Stimulated activated CD4-positive, alpha-beta T cell treated with anti-CD3 and anti-CD28 coated beads, Interleukin-15, amount 100 ng/mL, for 48 hours (primary cell): Measurements from ENCODE around the gene MICU1.
"Not testable (repeated sequence)": the region's sequence is repeated elsewhere in the genome, so short reads cannot be mapped to it uniquely, and the experiment has no call there.

Experiments used
- DNase-seq, 2 donors: peaks; one replicate each; pipeline ENCODE4 v3.0.0-alpha.2; 2020; ENCODE audit warnings: low read depth in 2 of 2

The MICU1 gene

GRCh38 chr10:72503694-72504438 lies 122.0 kb downstream of the MICU1 start:
- no peak for DNase-seq

GRCh38 chr10:72503241-72503640 lies 122.6 kb downstream of the MICU1 start:
- no peak for DNase-seq

- no peak for DNase-seq
These were observed 123.3 kb downstream of the MICU1 start for GRCh38 chr10:72502581-72502980.

GRCh38 chr10:72499701-72500100 lies 126.2 kb downstream of the MICU1 start:
- DNase-seq = no peak

- DNase-seq = no peak
These were observed 134.9 kb downstream of the MICU1 start for GRCh38 chr10:72490951-72491350.

GRCh38 chr10:72487521-72487920 lies 138.4 kb downstream of the MICU1 start:
- no peak for DNase-seq

- DNase-seq = no peak
These were observed 138.8 kb downstream of the MICU1 start for GRCh38 chr10:72487116-72487515.

- DNase-seq = no peak
These were observed 140.2 kb downstream of the MICU1 start for GRCh38 chr10:72485701-72486100.

- DNase-seq = no peak
These were observed 141.4 kb downstream of the MICU1 start for GRCh38 chr10:72484521-72484920.

GRCh38 chr10:72483471-72483870 lies 142.4 kb downstream of the MICU1 start:
- no peak for DNase-seq

GRCh38 chr10:72480861-72481260 lies 145.0 kb downstream of the MICU1 start:
- DNase-seq = no peak

- DNase-seq = no peak
These were observed 148.4 kb downstream of the MICU1 start for GRCh38 chr10:72477463-72477862.

GRCh38 chr10:72472306-72472705 lies 153.6 kb downstream of the MICU1 start:
- DNase-seq = no peak

GRCh38 chr10:72470666-72471065 lies 155.2 kb downstream of the MICU1 start:
- no peak for DNase-seq

GRCh38 chr10:72467064-72467463 lies 158.8 kb downstream of the MICU1 start:
- not testable (repeated sequence) for DNase-seq

GRCh38 chr10:72466018-72466417 lies 159.9 kb downstream of the MICU1 start:
- no peak for DNase-seq

GRCh38 chr10:72464438-72464837 lies 161.4 kb downstream of the MICU1 start:
- no peak for DNase-seq

GRCh38 chr10:72462261-72462660 lies 163.6 kb downstream of the MICU1 start:
- no peak for DNase-seq

GRCh38 chr10:72461085-72461484 lies 164.8 kb downstream of the MICU1 start:
- DNase-seq = no peak

GRCh38 chr10:72460284-72460876 lies 165.5 kb downstream of the MICU1 start:
- DNase-seq = no peak

GRCh38 chr10:72459301-72459700 lies 166.6 kb downstream of the MICU1 start:
- DNase-seq = no peak

GRCh38 chr10:72455889-72456595 lies 169.8 kb downstream of the MICU1 start:
- DNase-seq = no peak

- no peak for DNase-seq
These were observed 175.9 kb downstream of the MICU1 start for GRCh38 chr10:72449941-72450441.
